GM23338 (cell line): Measurements from ENCODE around the gene CRADD. TPM values are rescaled to one million over a fixed set of nuclear protein-coding genes. Genes with fewer than 3 reads are reported as not detected.

ENCODE experiments used
- ATAC-seq: fragments of 200-7000 bp; cut with Tn5 transposase; 3 replicates; pipeline ENCODE4 v1.9.1; 2020
- DNase-seq: peaks from one replicate; pipeline ENCODE4 v3.0.0-alpha.2; 2015; ENCODE audit warnings: low spot score
- H2AFZ ChIP-seq: fragments of 200-600 bp; sonication (generic); 2 replicates; pipeline ENCODE4 v1.8.0; 2016; ENCODE audit warnings: antibody characterized with exemption, mild to moderate bottlenecking, moderate library complexity
- H3F3A ChIP-seq: fragments of 200-600 bp; sonication (generic); replicated peaks from 2 replicates; pipeline ENCODE4 v1.8.0; 2017; ENCODE audit warnings: antibody characterized with exemption, mixed run types, low read depth
- H3K27ac ChIP-seq: fragments of 200-600 bp; sonication (generic); 2 replicates; pipeline ENCODE4 v1.6.1; 2016; ENCODE audit warnings: low read depth
- H3K27me3 ChIP-seq: fragments of 200-600 bp; sonication (generic); 2 replicates; pipeline ENCODE4 v1.8.0; 2016; ENCODE audit warnings: mild to moderate bottlenecking, mixed run types, moderate library complexity; ENCODE audit not compliant: insufficient read depth
- H3K36me3 ChIP-seq: fragments of 200-600 bp; sonication (generic); 2 replicates; pipeline ENCODE4 v1.8.0; 2016; ENCODE audit warnings: mild to moderate bottlenecking; ENCODE audit not compliant: insufficient read depth
- H3K4me1 ChIP-seq: fragments of 200-600 bp; sonication (generic); 2 replicates; pipeline ENCODE4 v1.8.0; 2016; ENCODE audit warnings: mild to moderate bottlenecking, moderate library complexity; ENCODE audit not compliant: insufficient read depth
- H3K4me2 ChIP-seq: fragments of 200-600 bp; sonication (generic); 2 replicates; pipeline ENCODE4 v1.7.1; 2017; ENCODE audit warnings: mixed run types
- H3K4me3 ChIP-seq: fragments of 200-600 bp; sonication (generic); 2 replicates; pipeline ENCODE4 v1.6.1; 2016; ENCODE audit warnings: mixed run types
- H3K79me2 ChIP-seq: fragments of 200-600 bp; sonication (generic); replicated peaks from 2 replicates; pipeline ENCODE4 v1.8.0; 2017; ENCODE audit warnings: mild to moderate bottlenecking; ENCODE audit not compliant: insufficient read depth
- H3K9me2 ChIP-seq: fragments of 200-600 bp; sonication (generic); 2 replicates; pipeline ENCODE4 v1.8.0; 2017; ENCODE audit not compliant: insufficient read depth
- H4K20me1 ChIP-seq: fragments of 200-600 bp; sonication (generic); replicated peaks from 2 replicates; pipeline ENCODE4 v1.8.0; 2017; ENCODE audit warnings: mild to moderate bottlenecking; ENCODE audit not compliant: insufficient read depth
- H3K27ac Mint-ChIP-seq: 2 replicates; pipeline ENCODE4 v1.8.0; 2020; ENCODE audit warnings: inconsistent platforms, mild to moderate bottlenecking, moderate library complexity, mixed read lengths
- H3K27me3 Mint-ChIP-seq: 3 replicates; pipeline ENCODE4 v1.8.0; 2022; ENCODE audit warnings: low read depth, mild to moderate bottlenecking, moderate library complexity, mixed read lengths, inconsistent platforms; ENCODE audit not compliant: insufficient read depth, poor library complexity
- H3K36me3 Mint-ChIP-seq: 3 replicates; pipeline ENCODE4 v1.8.0; 2021; ENCODE audit warnings: low read depth, mild to moderate bottlenecking, inconsistent platforms, moderate library complexity, mixed read lengths
- H3K4me1 Mint-ChIP-seq: 3 replicates; pipeline ENCODE4 v1.8.0; 2020; ENCODE audit warnings: mild to moderate bottlenecking, inconsistent platforms, mixed read lengths
- H3K4me3 Mint-ChIP-seq: 3 replicates; pipeline ENCODE4 v1.8.0; 2021; ENCODE audit warnings: moderate library complexity, mild to moderate bottlenecking, inconsistent platforms, mixed read lengths
- H3K9me3 Mint-ChIP-seq: 3 replicates; pipeline ENCODE4 v1.8.0; 2020; ENCODE audit warnings: moderate library complexity, mild to moderate bottlenecking, inconsistent platforms, mixed read lengths
- EZH2phosphoT487 ChIP-seq: fragments of 200-600 bp; sonication (generic); IDR thresholded peaks from one replicate; pipeline ENCODE4 v1.8.1; 2018; ENCODE audit warnings: antibody characterized with exemption; ENCODE audit not compliant: unreplicated experiment
- JUNB ChIP-seq: IDR thresholded peaks from one replicate; pipeline ENCODE4 v1.6.1; 2016; ENCODE audit warnings: antibody characterized with exemption; ENCODE audit not compliant: unreplicated experiment
- STAT1 ChIP-seq: IDR thresholded peaks from one replicate; pipeline ENCODE4 v1.6.1; 2016; ENCODE audit warnings: antibody characterized with exemption; ENCODE audit not compliant: unreplicated experiment
- ZNF114 ChIP-seq: fragments of 250-450 bp; sonication (Bioruptor Pico); IDR thresholded peaks from 2 replicates; pipeline ENCODE4 v1.5.0; 2020; ENCODE audit warnings: mild to moderate bottlenecking, moderate library complexity
- polyA plus RNA-seq: library from polyadenylated mRNA; unstranded; fragments of >200 nt; fragmentation: Nextera tagmentation; extraction: Ambion mirVana; gene quantifications from 2 replicates; pipeline ENCODE4 v1.2.1, GENCODE V29; 2016
- total RNA-seq: library from RNA; depleted of rRNA; stranded (reverse); fragments of >200 nt; shearing (Covaris generic); gene quantifications from 2 replicates; pipeline ENCODE4 v1.2.3, GENCODE V29; 2014
- TF ChIP-seq, protein P1 (sequence below): IDR thresholded peaks from one replicate; pipeline ENCODE4 v1.6.1; 2018; ENCODE audit warnings: antibody characterized with exemption; ENCODE audit not compliant: unreplicated experiment
- TF ChIP-seq, protein P2 (sequence below), 2 experiments: fragments of 200-600 bp in 1 of 2; sonication (generic) in 1 of 2; conservative IDR thresholded peaks; 2 replicates each; pipeline versions ENCODE4 v1.5.1 to v1.6.1; 2016 to 2017; ENCODE audit warnings: antibody characterized with exemption in 2 of 2, low read depth in 2 of 2, mild to moderate bottlenecking in 2 of 2, moderate library complexity in 1 of 2
- TF ChIP-seq, protein P3 (sequence below): fragments of 250-450 bp; sonication (Bioruptor Pico); IDR thresholded peaks from 2 replicates; pipeline ENCODE4 v1.5.0; 2020; ENCODE audit warnings: mild to moderate bottlenecking, moderate library complexity

CRADD gene
- total and polyA plus RNA-seq, 2 experiments from 2014 or later = 6.3 to 27.9 TPM

DNA sequence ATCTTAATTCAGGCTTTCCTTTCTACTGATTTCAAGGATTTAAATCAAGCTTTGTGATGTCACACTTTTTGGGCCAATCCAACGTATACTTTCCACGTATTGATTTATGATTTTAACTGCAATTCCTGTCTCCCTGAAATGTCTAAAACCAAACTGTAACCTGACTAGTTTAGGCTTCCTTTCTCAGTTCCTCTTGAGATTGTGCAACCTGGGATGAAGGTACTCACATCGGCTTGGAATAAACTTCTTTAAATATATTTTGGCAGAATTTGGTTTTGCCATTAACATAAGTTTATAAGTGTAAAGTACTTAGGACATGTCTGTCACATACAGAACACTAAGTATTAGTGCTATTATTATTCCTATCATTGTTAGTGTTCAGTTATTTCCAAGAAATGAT is 224.6 kb downstream of the CRADD start:
- no peak overlapping the region for H3K27ac Mint-ChIP-seq
- TF ChIP-seq, protein P1, sequence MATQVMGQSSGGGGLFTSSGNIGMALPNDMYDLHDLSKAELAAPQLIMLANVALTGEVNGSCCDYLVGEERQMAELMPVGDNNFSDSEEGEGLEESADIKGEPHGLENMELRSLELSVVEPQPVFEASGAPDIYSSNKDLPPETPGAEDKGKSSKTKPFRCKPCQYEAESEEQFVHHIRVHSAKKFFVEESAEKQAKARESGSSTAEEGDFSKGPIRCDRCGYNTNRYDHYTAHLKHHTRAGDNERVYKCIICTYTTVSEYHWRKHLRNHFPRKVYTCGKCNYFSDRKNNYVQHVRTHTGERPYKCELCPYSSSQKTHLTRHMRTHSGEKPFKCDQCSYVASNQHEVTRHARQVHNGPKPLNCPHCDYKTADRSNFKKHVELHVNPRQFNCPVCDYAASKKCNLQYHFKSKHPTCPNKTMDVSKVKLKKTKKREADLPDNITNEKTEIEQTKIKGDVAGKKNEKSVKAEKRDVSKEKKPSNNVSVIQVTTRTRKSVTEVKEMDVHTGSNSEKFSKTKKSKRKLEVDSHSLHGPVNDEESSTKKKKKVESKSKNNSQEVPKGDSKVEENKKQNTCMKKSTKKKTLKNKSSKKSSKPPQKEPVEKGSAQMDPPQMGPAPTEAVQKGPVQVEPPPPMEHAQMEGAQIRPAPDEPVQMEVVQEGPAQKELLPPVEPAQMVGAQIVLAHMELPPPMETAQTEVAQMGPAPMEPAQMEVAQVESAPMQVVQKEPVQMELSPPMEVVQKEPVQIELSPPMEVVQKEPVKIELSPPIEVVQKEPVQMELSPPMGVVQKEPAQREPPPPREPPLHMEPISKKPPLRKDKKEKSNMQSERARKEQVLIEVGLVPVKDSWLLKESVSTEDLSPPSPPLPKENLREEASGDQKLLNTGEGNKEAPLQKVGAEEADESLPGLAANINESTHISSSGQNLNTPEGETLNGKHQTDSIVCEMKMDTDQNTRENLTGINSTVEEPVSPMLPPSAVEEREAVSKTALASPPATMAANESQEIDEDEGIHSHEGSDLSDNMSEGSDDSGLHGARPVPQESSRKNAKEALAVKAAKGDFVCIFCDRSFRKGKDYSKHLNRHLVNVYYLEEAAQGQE = no peak
- TF ChIP-seq JUNB = no peak
- DNase-seq = no peak

DNA sequence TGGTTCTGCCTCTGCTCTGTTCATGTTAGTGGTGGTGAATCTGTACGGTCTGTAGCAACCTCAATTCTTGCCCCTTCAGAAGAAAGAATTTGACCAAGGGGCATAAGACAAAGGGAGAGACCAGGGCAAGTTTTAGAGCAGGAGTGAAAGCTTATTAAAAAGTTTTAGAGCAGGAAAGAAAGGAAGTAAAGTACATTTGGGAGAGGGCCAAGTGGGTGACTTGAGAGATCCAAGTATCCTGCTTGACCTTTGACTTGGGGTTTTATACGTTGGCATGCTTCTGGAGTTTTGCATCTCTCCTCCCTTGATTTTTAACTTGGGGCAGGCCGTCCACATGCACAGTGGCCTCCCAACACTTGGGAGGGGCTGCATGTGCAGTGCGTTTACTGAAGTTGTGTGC is 225.0 kb downstream of the CRADD start:
- peaks cover 14% of the 10 kb centered on the region for H3K9me3 Mint-ChIP-seq
- Histone ChIP-seq H3K9me2 (no peaks in the 10 kb centered on the region), H3K27me3 (no peaks in the 10 kb centered on the region), H3K79me2 (no peaks in the 10 kb centered on the region), H3K4me3 (no peak overlapping the region), H3F3A (no peaks in the 10 kb centered on the region), H3K4me2 (no peak overlapping the region), H3K4me1 (no peaks in the 10 kb centered on the region), H2AFZ (no peak overlapping the region), H3K27ac (no peak overlapping the region), H4K20me1 (no peaks in the 10 kb centered on the region), H3K36me3 (no peaks in the 10 kb centered on the region)
- peaks cover 3% of the 10 kb centered on the region; the same call in 1 of the 3 replicates for H3K36me3 Mint-ChIP-seq
- no peak overlapping the region for H3K27ac Mint-ChIP-seq
- no peak for DNase-seq
- H3K27me3 Mint-ChIP-seq = peaks cover 2% of the 10 kb centered on the region
- H3K4me3 Mint-ChIP-seq = no peak overlapping the region
- ATAC-seq = no peak
- no peaks in the 10 kb centered on the region for H3K4me1 Mint-ChIP-seq
- TF ChIP-seq STAT1 (no peak), EZH2phosphoT487 (no peak), ZNF114 (no peak)
- TF ChIP-seq, protein P2, sequence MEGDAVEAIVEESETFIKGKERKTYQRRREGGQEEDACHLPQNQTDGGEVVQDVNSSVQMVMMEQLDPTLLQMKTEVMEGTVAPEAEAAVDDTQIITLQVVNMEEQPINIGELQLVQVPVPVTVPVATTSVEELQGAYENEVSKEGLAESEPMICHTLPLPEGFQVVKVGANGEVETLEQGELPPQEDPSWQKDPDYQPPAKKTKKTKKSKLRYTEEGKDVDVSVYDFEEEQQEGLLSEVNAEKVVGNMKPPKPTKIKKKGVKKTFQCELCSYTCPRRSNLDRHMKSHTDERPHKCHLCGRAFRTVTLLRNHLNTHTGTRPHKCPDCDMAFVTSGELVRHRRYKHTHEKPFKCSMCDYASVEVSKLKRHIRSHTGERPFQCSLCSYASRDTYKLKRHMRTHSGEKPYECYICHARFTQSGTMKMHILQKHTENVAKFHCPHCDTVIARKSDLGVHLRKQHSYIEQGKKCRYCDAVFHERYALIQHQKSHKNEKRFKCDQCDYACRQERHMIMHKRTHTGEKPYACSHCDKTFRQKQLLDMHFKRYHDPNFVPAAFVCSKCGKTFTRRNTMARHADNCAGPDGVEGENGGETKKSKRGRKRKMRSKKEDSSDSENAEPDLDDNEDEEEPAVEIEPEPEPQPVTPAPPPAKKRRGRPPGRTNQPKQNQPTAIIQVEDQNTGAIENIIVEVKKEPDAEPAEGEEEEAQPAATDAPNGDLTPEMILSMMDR (conservative IDR thresholded peaks at IDR 0.05; ENCODE audit: low read depth in 2 of 2) = no peak
- TF ChIP-seq, protein P3, sequence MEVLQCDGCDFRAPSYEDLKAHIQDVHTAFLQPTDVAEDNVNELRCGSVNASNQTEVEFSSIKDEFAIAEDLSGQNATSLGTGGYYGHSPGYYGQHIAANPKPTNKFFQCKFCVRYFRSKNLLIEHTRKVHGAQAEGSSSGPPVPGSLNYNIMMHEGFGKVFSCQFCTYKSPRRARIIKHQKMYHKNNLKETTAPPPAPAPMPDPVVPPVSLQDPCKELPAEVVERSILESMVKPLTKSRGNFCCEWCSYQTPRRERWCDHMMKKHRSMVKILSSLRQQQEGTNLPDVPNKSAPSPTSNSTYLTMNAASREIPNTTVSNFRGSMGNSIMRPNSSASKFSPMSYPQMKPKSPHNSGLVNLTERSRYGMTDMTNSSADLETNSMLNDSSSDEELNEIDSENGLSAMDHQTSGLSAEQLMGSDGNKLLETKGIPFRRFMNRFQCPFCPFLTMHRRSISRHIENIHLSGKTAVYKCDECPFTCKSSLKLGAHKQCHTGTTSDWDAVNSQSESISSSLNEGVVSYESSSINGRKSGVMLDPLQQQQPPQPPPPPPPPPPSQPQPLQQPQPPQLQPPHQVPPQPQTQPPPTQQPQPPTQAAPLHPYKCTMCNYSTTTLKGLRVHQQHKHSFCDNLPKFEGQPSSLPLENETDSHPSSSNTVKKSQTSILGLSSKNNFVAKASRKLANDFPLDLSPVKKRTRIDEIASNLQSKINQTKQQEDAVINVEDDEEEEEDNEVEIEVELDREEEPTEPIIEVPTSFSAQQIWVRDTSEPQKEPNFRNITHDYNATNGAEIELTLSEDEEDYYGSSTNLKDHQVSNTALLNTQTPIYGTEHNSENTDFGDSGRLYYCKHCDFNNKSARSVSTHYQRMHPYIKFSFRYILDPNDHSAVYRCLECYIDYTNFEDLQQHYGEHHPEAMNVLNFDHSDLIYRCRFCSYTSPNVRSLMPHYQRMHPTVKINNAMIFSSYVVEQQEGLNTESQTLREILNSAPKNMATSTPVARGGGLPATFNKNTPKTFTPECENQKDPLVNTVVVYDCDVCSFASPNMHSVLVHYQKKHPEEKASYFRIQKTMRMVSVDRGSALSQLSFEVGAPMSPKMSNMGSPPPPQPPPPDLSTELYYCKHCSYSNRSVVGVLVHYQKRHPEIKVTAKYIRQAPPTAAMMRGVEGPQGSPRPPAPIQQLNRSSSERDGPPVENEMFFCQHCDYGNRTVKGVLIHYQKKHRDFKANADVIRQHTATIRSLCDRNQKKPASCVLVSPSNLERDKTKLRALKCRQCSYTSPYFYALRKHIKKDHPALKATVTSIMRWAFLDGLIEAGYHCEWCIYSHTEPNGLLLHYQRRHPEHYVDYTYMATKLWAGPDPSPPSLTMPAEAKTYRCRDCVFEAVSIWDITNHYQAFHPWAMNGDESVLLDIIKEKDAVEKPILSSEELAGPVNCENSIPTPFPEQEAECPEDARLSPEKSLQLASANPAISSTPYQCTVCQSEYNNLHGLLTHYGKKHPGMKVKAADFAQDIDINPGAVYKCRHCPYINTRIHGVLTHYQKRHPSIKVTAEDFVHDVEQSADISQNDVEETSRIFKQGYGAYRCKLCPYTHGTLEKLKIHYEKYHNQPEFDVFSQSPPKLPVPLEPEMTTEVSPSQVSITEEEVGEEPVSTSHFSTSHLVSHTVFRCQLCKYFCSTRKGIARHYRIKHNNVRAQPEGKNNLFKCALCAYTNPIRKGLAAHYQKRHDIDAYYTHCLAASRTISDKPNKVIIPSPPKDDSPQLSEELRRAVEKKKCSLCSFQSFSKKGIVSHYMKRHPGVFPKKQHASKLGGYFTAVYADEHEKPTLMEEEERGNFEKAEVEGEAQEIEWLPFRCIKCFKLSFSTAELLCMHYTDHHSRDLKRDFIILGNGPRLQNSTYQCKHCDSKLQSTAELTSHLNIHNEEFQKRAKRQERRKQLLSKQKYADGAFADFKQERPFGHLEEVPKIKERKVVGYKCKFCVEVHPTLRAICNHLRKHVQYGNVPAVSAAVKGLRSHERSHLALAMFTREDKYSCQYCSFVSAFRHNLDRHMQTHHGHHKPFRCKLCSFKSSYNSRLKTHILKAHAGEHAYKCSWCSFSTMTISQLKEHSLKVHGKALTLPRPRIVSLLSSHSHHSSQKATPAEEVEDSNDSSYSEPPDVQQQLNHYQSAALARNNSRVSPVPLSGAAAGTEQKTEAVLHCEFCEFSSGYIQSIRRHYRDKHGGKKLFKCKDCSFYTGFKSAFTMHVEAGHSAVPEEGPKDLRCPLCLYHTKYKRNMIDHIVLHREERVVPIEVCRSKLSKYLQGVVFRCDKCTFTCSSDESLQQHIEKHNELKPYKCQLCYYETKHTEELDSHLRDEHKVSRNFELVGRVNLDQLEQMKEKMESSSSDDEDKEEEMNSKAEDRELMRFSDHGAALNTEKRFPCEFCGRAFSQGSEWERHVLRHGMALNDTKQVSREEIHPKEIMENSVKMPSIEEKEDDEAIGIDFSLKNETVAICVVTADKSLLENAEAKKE = no peak

More for the DNA sequence above, 224.6 kb downstream of the CRADD start:
- H3K4me3 Mint-ChIP-seq = no peak overlapping the region
- Histone ChIP-seq H3K9me2 (no peaks in the 10 kb centered on the region), H3K4me3 (no peak overlapping the region), H3F3A (no peaks in the 10 kb centered on the region), H3K27ac (no peak overlapping the region), H4K20me1 (no peaks in the 10 kb centered on the region), H3K27me3 (no peaks in the 10 kb centered on the region), H3K36me3 (no peaks in the 10 kb centered on the region), H3K4me1 (no peaks in the 10 kb centered on the region), H3K79me2 (no peaks in the 10 kb centered on the region), H2AFZ (no peak overlapping the region), H3K4me2 (no peak overlapping the region)
- ATAC-seq = no peak
- peaks cover 3% of the 10 kb centered on the region; the same call in 1 of the 3 replicates for H3K36me3 Mint-ChIP-seq
- H3K27me3 Mint-ChIP-seq = peaks cover 2% of the 10 kb centered on the region
- H3K4me1 Mint-ChIP-seq = peaks cover 3% of the 10 kb centered on the region
- peaks cover 14% of the 10 kb centered on the region for H3K9me3 Mint-ChIP-seq
